Choroid plexus epithelial cell (primary cell): ENCODE data around the gene RC3H2.
"Not testable (repeated sequence)": the region's sequence is repeated elsewhere in the genome, so short reads cannot be mapped to it uniquely, and the experiment has no call there.

Experiments used
- DNase-seq: peaks from one replicate; pipeline ENCODE4 v3.0.0-alpha.2; 2010; ENCODE audit warnings: low read depth
- H3K4me3 ChIP-seq: 2 replicates; pipeline ENCODE4 v1.5.1; 2011; ENCODE audit warnings: low read depth, mild to moderate bottlenecking, control low read depth, low read length, moderate library complexity
- CTCF ChIP-seq: conservative IDR thresholded peaks from 2 replicates; pipeline ENCODE4 v1.5.1; 2011; ENCODE audit warnings: low read depth, mild to moderate bottlenecking, control low read depth, inconsistent platforms, low read length, moderate library complexity

The RC3H2 gene

GRCh38 chr9:122863407-122863806 lies 41.8 kb downstream of the RC3H2 start:
- H3K4me3 ChIP-seq, result no peak overlapping the region
- no peak for DNase-seq
- TF ChIP-seq CTCF, result no peak

GRCh38 chr9:122860319-122861142 lies 44.6 kb downstream of the RC3H2 start:
- no peak for TF ChIP-seq CTCF
- peak; percentile 30 for DNase-seq
- H3K4me3 ChIP-seq, result no peak overlapping the region

GRCh38 chr9:122857815-122858214 lies 47.3 kb downstream of the RC3H2 start:
- no peak for DNase-seq
- no peak overlapping the region for H3K4me3 ChIP-seq
- TF ChIP-seq CTCF, result no peak

- not testable (repeated sequence) for H3K4me3 ChIP-seq, DNase-seq
These were observed 52.9 kb downstream of the RC3H2 start for GRCh38 chr9:122852085-122852786.

- DNase-seq, result no peak
- no peak overlapping the region for H3K4me3 ChIP-seq
- no peak for TF ChIP-seq CTCF
These were observed 56.8 kb downstream of the RC3H2 start for GRCh38 chr9:122848256-122848943.

GRCh38 chr9:122846371-122846940 lies 58.7 kb downstream of the RC3H2 start:
- H3K4me3 ChIP-seq, result no peak overlapping the region
- TF ChIP-seq CTCF, result no peak
- DNase-seq, result no peak

- H3K4me3 ChIP-seq, result no peak overlapping the region
- TF ChIP-seq CTCF, result no peak
- no peak for DNase-seq
These were observed 60.0 kb downstream of the RC3H2 start for GRCh38 chr9:122845116-122845515.
